Endodermal cell (in vitro differentiated cells): ENCODE results near the gene TBC1D20. TPM values are rescaled to one million over a fixed set of nuclear protein-coding genes. Genes with fewer than 3 reads are reported as not detected.
"Not testable (repeated sequence)": the region's sequence is repeated elsewhere in the genome, so short reads cannot be mapped to it uniquely, and the experiment has no call there.

ENCODE experiments used
- DNase-seq: peaks from one replicate; pipeline ENCODE4 v3.0.0-alpha.2; 2017
- H3K27ac ChIP-seq: 2 replicates; pipeline ENCODE4 v1.5.1; 2013; ENCODE audit warnings: mild to moderate bottlenecking, low read depth, low read length, moderate library complexity
- H3K27me3 ChIP-seq: 2 replicates; pipeline ENCODE4 v1.6.1; 2013; ENCODE audit warnings: mild to moderate bottlenecking, low read length, moderate library complexity; ENCODE audit not compliant: insufficient read depth, control insufficient read depth, poor library complexity, severe bottlenecking
- H3K36me3 ChIP-seq: 2 replicates; pipeline ENCODE4 v1.7.0; 2013; ENCODE audit warnings: mild to moderate bottlenecking, low read length, moderate library complexity; ENCODE audit not compliant: control insufficient read depth, insufficient read depth
- H3K4me1 ChIP-seq: one replicate; pipeline ENCODE4 v1.7.0; 2013; ENCODE audit warnings: low read length; ENCODE audit not compliant: control insufficient read depth, insufficient read depth
- H3K4me3 ChIP-seq: 2 replicates; pipeline ENCODE4 v1.5.1; 2013; ENCODE audit warnings: mild to moderate bottlenecking, low read length, moderate library complexity
- H3K9ac ChIP-seq: 2 replicates; pipeline ENCODE4 v1.6.1; 2013; ENCODE audit warnings: mild to moderate bottlenecking, low read length, moderate library complexity; ENCODE audit not compliant: poor library complexity, severe bottlenecking; ENCODE audit errors: extremely low read depth
- H3K9me3 ChIP-seq: 2 replicates; pipeline ENCODE4 v1.6.1; 2013; ENCODE audit warnings: mild to moderate bottlenecking, low read length, moderate library complexity; ENCODE audit not compliant: control insufficient read depth
- H3K27ac Mint-ChIP-seq: 2 replicates; pipeline ENCODE4 v1.8.0; 2020; ENCODE audit warnings: mixed read lengths
- H3K27me3 Mint-ChIP-seq: 2 replicates; pipeline ENCODE4 v1.8.0; 2021; ENCODE audit warnings: mild to moderate bottlenecking, mixed read lengths; ENCODE audit not compliant: insufficient read depth
- H3K36me3 Mint-ChIP-seq: 2 replicates; pipeline ENCODE4 v1.8.0; 2020; ENCODE audit warnings: low read depth, mixed read lengths
- H3K4me1 Mint-ChIP-seq: 2 replicates; pipeline ENCODE4 v1.8.0; 2020; ENCODE audit warnings: mixed read lengths
- H3K4me3 Mint-ChIP-seq: 2 replicates; pipeline ENCODE4 v1.8.0; 2020; ENCODE audit warnings: mild to moderate bottlenecking, moderate library complexity, mixed read lengths
- H3K9me3 Mint-ChIP-seq: 2 replicates; pipeline ENCODE4 v1.8.0; 2020; ENCODE audit warnings: mild to moderate bottlenecking, mixed read lengths
- CTCF ChIP-seq: fragments of 200-600 bp; sonication (generic); conservative IDR thresholded peaks from 2 replicates; pipeline ENCODE4 v1.5.0; 2021; ENCODE audit warnings: antibody characterized with exemption, mild to moderate bottlenecking
- WGBS, 2 experiments: methylation state at CpG; one replicate each; pipeline versions ENCODE4 v1.1.5 to v1.1.7; 2013; ENCODE audit warnings: missing lambda C conversion rate in 2 of 2, mixed read lengths in 1 of 2; ENCODE audit not compliant: insufficient coverage in 1 of 2, insufficient read length in 1 of 2; 5-methylcytosine and 5-hydroxymethylcytosine counted together
- total RNA-seq, 2 donors: library from RNA; stranded (reverse); fragmentation: NEBNext Ultra II Directional in 1 of 2; extraction: Animal tissue kit (Norgen Biotek cat#: 25700) in 1 of 2; gene quantifications; 2 replicates in 1 of 2; 3 replicates in 1 of 2; pipeline ENCODE4 v1.2.1, GENCODE V29; 2021

The TBC1D20 gene
- total RNA-seq, 2 donors from 2014 or later, result 24.9 to 28.0 TPM

- H3K4me3 Mint-ChIP-seq, result no peak overlapping the region
- peaks cover 4% of the 10 kb centered on the region for H3K27me3 ChIP-seq
- H3K27me3 Mint-ChIP-seq, result peaks cover 9% of the 10 kb centered on the region
- no peak overlapping the region for H3K27ac ChIP-seq
- no peak overlapping the region for H3K27ac Mint-ChIP-seq
- no peak for TF ChIP-seq CTCF
- H3K4me1 ChIP-seq, result peaks cover 4% of the 10 kb centered on the region
- H3K36me3 ChIP-seq, result peaks cover 6% of the 10 kb centered on the region
- H3K4me1 Mint-ChIP-seq, result peaks cover 24% of the 10 kb centered on the region
- H3K4me3 ChIP-seq, result no peak overlapping the region
- no peaks in the 10 kb centered on the region for H3K9me3 ChIP-seq
- no peak overlapping the region for H3K9ac ChIP-seq
- DNase-seq, result no peak
- peaks cover 5% of the 10 kb centered on the region for H3K36me3 Mint-ChIP-seq
- H3K9me3 Mint-ChIP-seq, result no peaks in the 10 kb centered on the region
- 88 to 94% methylated on average over 2 to 6 of the region's 6 CpGs for WGBS, 2 experiments
These were observed 3.6 kb downstream of the TBC1D20 start for GRCh38 chr20:458776-459175.

GRCh38 chr20:454951-455350 lies 7.4 kb downstream of the TBC1D20 start:
- Mint-ChIP-seq H3K36me3 (peaks cover 6% of the 10 kb centered on the region), H3K27me3 (no peaks in the 10 kb centered on the region), H3K4me1 (peaks cover 10% of the 10 kb centered on the region), H3K9me3 (no peaks in the 10 kb centered on the region), H3K4me3 (no peak overlapping the region), H3K27ac (no peak overlapping the region)
- peaks cover 4% of the 10 kb centered on the region for H3K4me1 ChIP-seq
- no peak overlapping the region for H3K27ac ChIP-seq
- no peak overlapping the region for H3K4me3 ChIP-seq
- H3K9ac ChIP-seq, result no peak overlapping the region
- H3K36me3 ChIP-seq, result peaks cover 6% of the 10 kb centered on the region
- H3K9me3 ChIP-seq, result no peaks in the 10 kb centered on the region
- no peaks in the 10 kb centered on the region for H3K27me3 ChIP-seq
- WGBS, 2 experiments, result 85 to 92% methylated on average over 3 of the region's 3 CpGs
- no peak for DNase-seq
- TF ChIP-seq CTCF, result no peak

GRCh38 chr20:452021-452420 lies 10.3 kb downstream of the TBC1D20 start:
- 93 to 95% methylated on average over 11 of the region's 11 CpGs for WGBS, 2 experiments
- H3K27me3 Mint-ChIP-seq, H3K9me3 Mint-ChIP-seq, H3K4me3 ChIP-seq, DNase-seq, H3K9me3 ChIP-seq, H3K4me1 Mint-ChIP-seq, H3K27ac ChIP-seq, H3K27me3 ChIP-seq, H3K27ac Mint-ChIP-seq, H3K4me3 Mint-ChIP-seq, H3K4me1 ChIP-seq, H3K9ac ChIP-seq: not testable (repeated sequence)
- H3K36me3 ChIP-seq, result peaks cover 14% of the 10 kb centered on the region
- H3K36me3 Mint-ChIP-seq, result peaks cover 12% of the 10 kb centered on the region
